CD14-positive monocyte (primary cell): ENCODE data around the gene SLC34A2. TPM values are rescaled to one million over a fixed set of nuclear protein-coding genes. Genes with fewer than 3 reads are reported as not detected.

Source experiments
- DNase-seq, 3 donors: peaks; one replicate each; pipeline ENCODE4 v3.0.0-alpha.2; 2011 to 2022
- H2AFZ ChIP-seq: 2 replicates; pipeline ENCODE4 v1.6.0; 2012; ENCODE audit warnings: mild to moderate bottlenecking, low read depth, low read length, inconsistent platforms; ENCODE audit not compliant: insufficient read depth, poor library complexity, severe bottlenecking
- H3K27ac ChIP-seq, 2 donors: 1 replicate in 1 of 2; 2 replicates in 1 of 2; pipeline ENCODE4 v1.5.1; 2012 to 2013; ENCODE audit warnings: low read length in 2 of 2, control low read depth in 1 of 2, inconsistent platforms in 1 of 2, low read depth in 1 of 2, mild to moderate bottlenecking in 1 of 2
- H3K27me3 ChIP-seq, 2 donors: one replicate each; pipeline versions ENCODE4 v1.6.0 to v1.6.1; 2011 to 2013; ENCODE audit warnings: low read length in 2 of 2; ENCODE audit not compliant: control insufficient read depth in 2 of 2, insufficient read depth in 2 of 2
- H3K36me3 ChIP-seq, 2 donors: replicated peaks in 1 of 2; 1 replicate in 1 of 2; 2 replicates in 1 of 2; pipeline versions ENCODE4 v1.5.1 to v1.6.1; 2012 to 2013; ENCODE audit warnings: low read length in 2 of 2, control low read depth in 1 of 2, inconsistent platforms in 1 of 2, mild to moderate bottlenecking in 1 of 2; ENCODE audit not compliant: insufficient read depth in 2 of 2, control insufficient read depth in 1 of 2
- H3K4me1 ChIP-seq, 2 donors: 1 replicate in 1 of 2; 2 replicates in 1 of 2; pipeline versions ENCODE4 v1.5.1 to v1.6.1; 2012 to 2013; ENCODE audit warnings: low read length in 2 of 2, control low read depth in 1 of 2, inconsistent platforms in 1 of 2, mild to moderate bottlenecking in 1 of 2, moderate library complexity in 1 of 2; ENCODE audit not compliant: insufficient read depth in 2 of 2, control insufficient read depth in 1 of 2
- H3K4me2 ChIP-seq: replicated peaks from 2 replicates; pipeline ENCODE3; 2012; ENCODE audit warnings: low read length, moderate library complexity, mild to moderate bottlenecking; ENCODE audit not compliant: poor library complexity, severe bottlenecking; ENCODE audit errors: extremely low read depth
- H3K4me3 ChIP-seq, 3 experiments: fragments of 200-600 bp in 1 of 3; sonication (generic) in 1 of 3; replicated peaks in 1 of 3; 1 replicate in 2 of 3; 2 replicates in 1 of 3; pipeline ENCODE4 v1.5.1; 2011 to 2013; ENCODE audit warnings: low read length in 3 of 3, mild to moderate bottlenecking in 3 of 3, control low read depth in 2 of 3, low read depth in 2 of 3, inconsistent platforms in 1 of 3, moderate library complexity in 1 of 3
- H3K79me2 ChIP-seq: 2 replicates; pipeline ENCODE4 v1.6.0; 2012; ENCODE audit warnings: mild to moderate bottlenecking, control low read depth, inconsistent platforms, low read length, moderate library complexity; ENCODE audit not compliant: insufficient read depth
- H3K9ac ChIP-seq: 2 replicates; pipeline ENCODE4 v1.6.0; 2017; ENCODE audit warnings: low read length, mild to moderate bottlenecking; ENCODE audit not compliant: insufficient read depth, poor library complexity, severe bottlenecking
- H3K9me3 ChIP-seq, 2 donors: replicated peaks in 1 of 2; 1 replicate in 1 of 2; 2 replicates in 1 of 2; pipeline versions ENCODE4 v1.5.1 to v1.6.1; 2012 to 2013; ENCODE audit warnings: low read length in 2 of 2, control low read depth in 1 of 2; ENCODE audit not compliant: control insufficient read depth in 1 of 2, insufficient read depth in 1 of 2
- H4K20me1 ChIP-seq: 2 replicates; pipeline ENCODE4 v1.6.0; 2012; ENCODE audit warnings: mild to moderate bottlenecking, low read length, control low read depth, moderate library complexity; ENCODE audit not compliant: insufficient read depth
- H3K27ac Mint-ChIP-seq, 7 donors: one replicate each; pipeline ENCODE4 v1.8.0; 2020; ENCODE audit warnings: mild to moderate bottlenecking in 7 of 7, mixed read lengths in 7 of 7, moderate library complexity in 6 of 7, inconsistent platforms in 2 of 7
- H3K27me3 Mint-ChIP-seq, 3 donors: one replicate each; pipeline ENCODE4 v1.8.0; 2021 to 2022; ENCODE audit warnings: low read depth in 3 of 3, mild to moderate bottlenecking in 3 of 3, mixed read lengths in 3 of 3, moderate library complexity in 3 of 3, inconsistent platforms in 1 of 3
- H3K36me3 Mint-ChIP-seq, 2 donors: one replicate each; pipeline ENCODE4 v1.8.0; 2020; ENCODE audit warnings: mixed read lengths in 2 of 2, inconsistent platforms in 1 of 2, mild to moderate bottlenecking in 1 of 2
- H3K4me1 Mint-ChIP-seq: one replicate; pipeline ENCODE4 v1.8.0; 2020; ENCODE audit warnings: mild to moderate bottlenecking, mixed read lengths
- H3K4me3 Mint-ChIP-seq, 2 donors: one replicate each; pipeline ENCODE4 v1.8.0; 2020; ENCODE audit warnings: mild to moderate bottlenecking in 2 of 2, mixed read lengths in 2 of 2, moderate library complexity in 1 of 2
- H3K9me3 Mint-ChIP-seq, 7 donors: one replicate each; pipeline ENCODE4 v1.8.0; 2020 to 2022; ENCODE audit warnings: mixed read lengths in 7 of 7, mild to moderate bottlenecking in 6 of 7, moderate library complexity in 6 of 7, inconsistent platforms in 2 of 7
- CTCF ChIP-seq: fragments of 200-600 bp; IDR thresholded peaks from one replicate; pipeline ENCODE4 v1.8.0; 2022; ENCODE audit warnings: antibody characterized with exemption, mild to moderate bottlenecking
- WGBS: methylation state at CpG from one replicate; pipeline ENCODE4 v1.1.5; 2013; ENCODE audit warnings: missing lambda C conversion rate; ENCODE audit not compliant: insufficient coverage; 5-methylcytosine and 5-hydroxymethylcytosine counted together
- intact Hi-C, 2 donors: fragments of 100-400 bp; cut with micrococcal nuclease; formaldehyde crosslinking; loops; one replicate each; pipeline versions ENCODE4 v1.15.0 to v1.15.1; 2023
- polyA plus RNA-seq, 3 donors: library from polyadenylated mRNA; depleted of rRNA in 1 of 3; unstranded in 2 of 3; stranded (reverse) in 1 of 3; fragments of 300-500 nt in 2 of 3; fragments of >200 nt in 1 of 3; fragmentation: Illumina TruSeq in 2 of 3; gene quantifications; 1 replicate in 2 of 3; 2 replicates in 1 of 3; pipeline ENCODE4 v1.2.3, GENCODE V29; 2012 to 2021

Gene SLC34A2
- polyA plus RNA-seq, 3 donors, result not detected

- WGBS, result no CpG with 5 or more reads among the region's 4 CpGs
- Histone ChIP-seq H3K4me2 (no peak overlapping the region), H3K9ac (no peak overlapping the region), H3K36me3 (no peaks in the 10 kb centered on the region), H2AFZ (no peak overlapping the region), H3K9me3 (no peaks in the 10 kb centered on the region), H3K4me1 (no peaks in the 10 kb centered on the region), H3K4me3 (no peak overlapping the region), H4K20me1 (no peaks in the 10 kb centered on the region), H3K27me3 (no peaks in the 10 kb centered on the region), H3K79me2 (no peaks in the 10 kb centered on the region), H3K27ac (no peak overlapping the region)
- peaks cover 0 to 6% (median 3%) of the 10 kb centered on the region in 3 donors for H3K27me3 Mint-ChIP-seq
- no peak for DNase-seq
- H3K27ac Mint-ChIP-seq, result no peak overlapping the region
- H3K4me1 Mint-ChIP-seq, result no peaks in the 10 kb centered on the region
- H3K36me3 Mint-ChIP-seq, result no peaks in the 10 kb centered on the region
- no peak overlapping the region for H3K4me3 Mint-ChIP-seq
- intact Hi-C loops, result no loop called here
- H3K9me3 Mint-ChIP-seq, result peaks cover 0 to 7% (median 1%) of the 10 kb centered on the region in 7 donors
- TF ChIP-seq CTCF, result no peak
Measured at GRCh38 chr4:25713812-25714211, 58.2 kb downstream of the SLC34A2 start.

- Histone ChIP-seq H2AFZ (no peak overlapping the region), H3K36me3 (no peaks in the 10 kb centered on the region), H3K27ac (no peak overlapping the region), H3K9ac (no peak overlapping the region), H3K4me2 (no peak overlapping the region), H3K79me2 (no peaks in the 10 kb centered on the region), H3K27me3 (no peaks in the 10 kb centered on the region), H3K4me3 (no peak overlapping the region), H3K9me3 (no peaks in the 10 kb centered on the region), H3K4me1 (no peaks in the 10 kb centered on the region), H4K20me1 (no peaks in the 10 kb centered on the region)
- Mint-ChIP-seq H3K4me1 (no peaks in the 10 kb centered on the region), H3K27me3 (peaks cover 0 to 1% (median 0%) of the 10 kb centered on the region in 3 donors), H3K27ac (no peak overlapping the region), H3K9me3 (peaks cover 0 to 9% (median 0%) of the 10 kb centered on the region in 7 donors), H3K36me3 (no peaks in the 10 kb centered on the region), H3K4me3 (no peak overlapping the region)
- TF ChIP-seq CTCF, result no peak
- 93% methylated on average over 3 of the region's 3 CpGs for WGBS
- DNase-seq, result no peak
- intact Hi-C loops, result no loop called here
Measured at GRCh38 chr4:25722964-25723363, 67.3 kb downstream of the SLC34A2 start.
